Fibroblast of villous mesenchyme (primary cell): Measurements from ENCODE around the gene SERPINA10. TPM values are rescaled to one million over a fixed set of nuclear protein-coding genes. Genes with fewer than 3 reads are reported as not detected.

ENCODE experiments used
- DNase-seq: peaks from one replicate; pipeline ENCODE4 v3.0.0-alpha.2; 2010; ENCODE audit warnings: low read depth
- H3K4me3 ChIP-seq: 2 replicates; pipeline ENCODE4 v1.5.1; 2011; ENCODE audit warnings: low read depth, mild to moderate bottlenecking, low read length
- total RNA-seq: library from RNA; depleted of rRNA; stranded (reverse); fragments of >200 nt; gene quantifications from 2 replicates; pipeline ENCODE4 v1.2.3, GENCODE V29; 2012
- TF ChIP-seq, protein P1 (sequence below): IDR thresholded peaks from 2 replicates; pipeline ENCODE4 v1.5.1; 2012; ENCODE audit warnings: low read depth, mild to moderate bottlenecking, low read length; ENCODE audit not compliant: insufficient read depth

Gene SERPINA10
- total RNA-seq: not detected in 2 replicates

GRCh38 chr14:94292872-94293577 is at the start of gene SERPINA10:
TSS of gene SERPINA10 (minus strand) at chr14:94293268. CDS start at chr14:94290593, 2,675 bp downstream.
- TF ChIP-seq, protein P1, sequence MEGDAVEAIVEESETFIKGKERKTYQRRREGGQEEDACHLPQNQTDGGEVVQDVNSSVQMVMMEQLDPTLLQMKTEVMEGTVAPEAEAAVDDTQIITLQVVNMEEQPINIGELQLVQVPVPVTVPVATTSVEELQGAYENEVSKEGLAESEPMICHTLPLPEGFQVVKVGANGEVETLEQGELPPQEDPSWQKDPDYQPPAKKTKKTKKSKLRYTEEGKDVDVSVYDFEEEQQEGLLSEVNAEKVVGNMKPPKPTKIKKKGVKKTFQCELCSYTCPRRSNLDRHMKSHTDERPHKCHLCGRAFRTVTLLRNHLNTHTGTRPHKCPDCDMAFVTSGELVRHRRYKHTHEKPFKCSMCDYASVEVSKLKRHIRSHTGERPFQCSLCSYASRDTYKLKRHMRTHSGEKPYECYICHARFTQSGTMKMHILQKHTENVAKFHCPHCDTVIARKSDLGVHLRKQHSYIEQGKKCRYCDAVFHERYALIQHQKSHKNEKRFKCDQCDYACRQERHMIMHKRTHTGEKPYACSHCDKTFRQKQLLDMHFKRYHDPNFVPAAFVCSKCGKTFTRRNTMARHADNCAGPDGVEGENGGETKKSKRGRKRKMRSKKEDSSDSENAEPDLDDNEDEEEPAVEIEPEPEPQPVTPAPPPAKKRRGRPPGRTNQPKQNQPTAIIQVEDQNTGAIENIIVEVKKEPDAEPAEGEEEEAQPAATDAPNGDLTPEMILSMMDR: no peak
- DNase-seq: no peak
- H3K4me3 ChIP-seq: no peak within 1 kb of the TSS

GRCh38 chr14:94342334-94342934 is 49.4 kb upstream of the SERPINA10 start:
- peak; percentile 90 for DNase-seq
- TF ChIP-seq, protein P1: no peak
- H3K4me3 ChIP-seq: no peak overlapping the region

DNA sequence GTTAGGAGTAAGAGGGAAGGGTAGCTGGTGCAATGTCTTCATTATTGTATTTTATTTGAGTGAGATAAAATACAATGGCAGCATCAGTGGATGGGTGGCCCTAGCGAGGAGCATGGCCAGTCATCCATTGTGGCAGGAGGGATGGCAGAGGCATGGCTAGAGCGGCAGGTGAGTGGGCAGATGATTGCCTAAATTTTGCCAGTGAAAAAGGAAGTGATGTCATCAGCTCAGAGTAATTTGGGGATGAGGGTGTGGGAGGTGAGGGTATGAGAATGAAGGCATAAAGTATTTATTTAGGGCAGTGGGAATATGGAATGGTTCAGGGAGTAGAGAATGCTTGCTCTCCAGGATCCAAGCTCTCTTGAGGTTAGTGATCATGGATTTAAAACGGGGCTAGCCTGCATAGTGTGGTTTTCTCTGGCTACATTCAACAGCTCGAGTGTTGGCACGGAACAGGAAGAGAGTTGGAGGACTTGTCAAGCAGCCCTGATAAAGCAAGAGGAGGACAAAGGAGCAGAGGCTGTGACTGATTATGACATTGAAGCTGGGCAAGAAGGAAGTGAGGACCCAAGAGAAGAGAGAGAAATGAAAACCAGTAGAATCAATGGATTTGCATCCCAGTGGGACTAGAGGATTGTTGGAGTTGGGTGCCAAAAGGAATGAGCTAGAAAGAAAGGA is 48.7 kb upstream of the SERPINA10 start:
- DNase-seq: no peak
- H3K4me3 ChIP-seq: no peak overlapping the region
- TF ChIP-seq, protein P1: no peak

DNA sequence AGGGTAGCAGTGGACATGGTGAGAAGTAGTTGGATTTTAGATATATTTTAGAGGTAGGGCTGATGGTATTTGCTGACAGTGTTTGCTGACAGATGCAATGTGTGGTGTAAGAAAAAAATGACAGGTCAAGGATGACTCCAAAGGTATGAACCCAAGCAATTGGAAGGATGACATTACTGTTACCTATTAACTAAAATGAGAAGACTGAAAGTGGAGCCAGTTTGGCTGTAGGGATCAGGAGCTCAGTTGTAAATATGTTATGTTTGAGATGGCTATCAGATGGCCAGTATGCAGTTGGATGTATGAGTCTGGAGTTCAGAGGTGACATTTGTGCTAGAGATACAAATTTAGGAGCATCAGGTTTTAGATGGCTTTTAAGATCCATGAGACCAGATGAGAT is 47.5 kb upstream of the SERPINA10 start:
- no peak for DNase-seq
- no peak overlapping the region for H3K4me3 ChIP-seq
- TF ChIP-seq, protein P1: no peak

DNA sequence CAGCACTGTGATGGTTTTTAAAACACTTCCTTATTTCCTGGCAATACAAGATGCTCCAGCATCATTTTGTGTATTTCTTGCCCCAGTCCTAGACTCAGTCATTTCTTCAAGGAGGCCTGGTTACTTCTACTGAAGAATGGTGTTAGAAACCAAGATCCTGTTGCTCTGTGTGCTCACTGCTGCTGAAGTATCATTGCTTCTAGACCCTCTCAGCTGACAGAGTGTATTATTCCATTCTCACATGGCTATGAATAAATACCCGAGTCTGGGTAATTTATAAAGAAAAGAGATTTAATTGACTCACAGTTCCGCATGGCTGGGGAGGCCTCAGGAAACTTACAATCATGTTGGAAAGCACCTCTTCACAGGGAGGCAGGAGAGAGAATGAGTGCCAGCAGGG is 45.0 kb upstream of the SERPINA10 start:
- H3K4me3 ChIP-seq: no peak overlapping the region
- TF ChIP-seq, protein P1: no peak
- no peak for DNase-seq

- TF ChIP-seq, protein P1: no peak
- H3K4me3 ChIP-seq: no peak overlapping the region
- DNase-seq: no peak
These were observed 44.2 kb upstream of the SERPINA10 start for GRCh38 chr14:94337274-94337673.
